Measurements from ENCODE around the gene JOSD1.
A peak's percentile ranks its signal among the peaks of the same experiment; 100 is the strongest.

The JOSD1 gene

GRCh38 chr22:38732251-38732815, 31.6 kb upstream of the JOSD1 start:
- no peak for DNase-seq

GRCh38 chr22:38731703-38732161, 31.0 kb upstream of the JOSD1 start:
- DNase-seq: no peak

GRCh38 chr22:38730411-38730871, 29.7 kb upstream of the JOSD1 start:
- DNase-seq: no peak

- DNase-seq: no peak
These were observed 29.2 kb upstream of the JOSD1 start for GRCh38 chr22:38729946-38730345.

- no peak for DNase-seq
These were observed 28.4 kb upstream of the JOSD1 start for GRCh38 chr22:38728871-38729796.

- no peak for DNase-seq
These were observed 27.0 kb upstream of the JOSD1 start for GRCh38 chr22:38727530-38728451.

GRCh38 chr22:38727123-38727522, 26.4 kb upstream of the JOSD1 start:
- no peak for DNase-seq

- no peak for DNase-seq
These were observed 25.3 kb upstream of the JOSD1 start for GRCh38 chr22:38725900-38726655.

GRCh38 chr22:38724926-38725571, 24.3 kb upstream of the JOSD1 start:
- peak; percentile 4 for DNase-seq

- DNase-seq: no peak
These were observed 23.4 kb upstream of the JOSD1 start for GRCh38 chr22:38724176-38724575.

GRCh38 chr22:38721551-38721950, 20.8 kb upstream of the JOSD1 start:
- no peak for DNase-seq

- DNase-seq: no peak
These were observed 19.6 kb upstream of the JOSD1 start for GRCh38 chr22:38720350-38720749.

GRCh38 chr22:38719196-38719595, 18.5 kb upstream of the JOSD1 start:
- DNase-seq: no peak

GRCh38 chr22:38718414-38718813, 17.7 kb upstream of the JOSD1 start:
- peak; percentile 25 for DNase-seq

- no peak for DNase-seq
These were observed 16.5 kb upstream of the JOSD1 start for GRCh38 chr22:38717244-38717643.

- DNase-seq: no peak
These were observed 16.1 kb upstream of the JOSD1 start for GRCh38 chr22:38716826-38717225.

GRCh38 chr22:38716271-38716670, 15.5 kb upstream of the JOSD1 start:
- no peak for DNase-seq

GRCh38 chr22:38715852-38716251, 15.1 kb upstream of the JOSD1 start:
- DNase-seq: no peak

GRCh38 chr22:38715176-38715764, 14.5 kb upstream of the JOSD1 start:
- DNase-seq: no peak

GRCh38 chr22:38713921-38714320, 13.2 kb upstream of the JOSD1 start:
- DNase-seq: no peak

- no peak for DNase-seq
These were observed 11.9 kb upstream of the JOSD1 start for GRCh38 chr22:38712486-38713207.
